K562 (cell line): Measurements from ENCODE around the gene DCST1. TPM values are rescaled to one million over a fixed set of nuclear protein-coding genes. Genes with fewer than 3 reads are reported as not detected.

Experiments
- BHLHE40 ChIP-seq: IDR thresholded peaks from 2 replicates; pipeline ENCODE4 v1.6.1; 2011; ENCODE audit warnings: low read length, improper control_type of control experiment
- DMBX1 ChIP-seq: fragments of 250-450 bp; sonication (Bioruptor Pico); IDR thresholded peaks from 2 replicates; pipeline ENCODE4 v1.8.0; 2022; ENCODE audit warnings: inconsistent platforms, mild to moderate bottlenecking, moderate library complexity, borderline replicate concordance
- KAT8 ChIP-seq: fragments of 450-650 bp; IDR thresholded peaks from 2 replicates; pipeline ENCODE4 v1.6.1; 2016; ENCODE audit warnings: low read depth, mild to moderate bottlenecking
- KDM2B ChIP-seq: fragments of 250-450 bp; sonication (Bioruptor Pico); IDR thresholded peaks from 2 replicates; pipeline ENCODE4 v1.8.0; 2021; ENCODE audit warnings: mild to moderate bottlenecking, moderate library complexity
- MCM2 ChIP-seq: fragments of 450-650 bp; IDR thresholded peaks from 2 replicates; pipeline ENCODE4 v1.6.1; 2017; ENCODE audit warnings: low read depth, mild to moderate bottlenecking
- MEF2D ChIP-seq: conservative IDR thresholded peaks from 2 replicates; pipeline ENCODE4 v1.6.1; 2016; ENCODE audit warnings: low read depth, missing genetic modification characterization, missing compliant biosample characterization
- NFXL1 ChIP-seq: fragments of 450-650 bp; formaldehyde crosslinking; IDR thresholded peaks from 2 replicates; pipeline ENCODE4 v1.4.0; 2021; ENCODE audit warnings: mild to moderate bottlenecking
- PCBP1 ChIP-seq: fragments of 200-400 bp; formaldehyde crosslinking; IDR thresholded peaks from 2 replicates; pipeline ENCODE4 v1.6.1; 2018; ENCODE audit warnings: mild to moderate bottlenecking, low read depth, low read length; ENCODE audit not compliant: poor library complexity, severe bottlenecking
- RBM17 ChIP-seq: fragments of 200-400 bp; formaldehyde crosslinking; IDR thresholded peaks from 2 replicates; pipeline ENCODE4 v1.6.1; 2017; ENCODE audit warnings: low read depth, mild to moderate bottlenecking, low read length, borderline replicate concordance
- SIN3A ChIP-seq, 2 experiments: fragments of 150-350 bp in 1 of 2; IDR thresholded peaks; 2 replicates each; pipeline ENCODE4 v1.6.1; 2011 to 2016; ENCODE audit warnings: borderline replicate concordance in 2 of 2, low read depth in 2 of 2, low read length in 2 of 2, mild to moderate bottlenecking in 2 of 2, moderate library complexity in 2 of 2; ENCODE audit not compliant: control insufficient read depth in 1 of 2
- SIRT6 ChIP-seq: IDR thresholded peaks from one replicate; pipeline ENCODE4 v1.6.1; 2012; ENCODE audit warnings: low read depth, mild to moderate bottlenecking, control low read depth, inconsistent platforms, low read length, moderate library complexity
- SMAD3 ChIP-seq: fragments of 450-650 bp; formaldehyde crosslinking; conservative IDR thresholded peaks from 2 replicates; pipeline ENCODE4 v1.4.0; 2020; ENCODE audit warnings: mild to moderate bottlenecking
- SMC3 ChIP-seq: conservative IDR thresholded peaks from 2 replicates; pipeline ENCODE4 v1.6.1; 2011; ENCODE audit warnings: low read depth, low read length, improper control_type of control experiment; ENCODE audit not compliant: insufficient read depth
- TBP ChIP-seq: optimal IDR thresholded peaks from 2 replicates; pipeline ENCODE3; 2011; ENCODE audit warnings: low read depth, low read length, improper control_type of control experiment
- ZNF431 ChIP-seq: sonication (generic); formaldehyde crosslinking; IDR thresholded peaks from 2 replicates; pipeline ENCODE4 v1.8.0; 2022; ENCODE audit warnings: mild to moderate bottlenecking, missing genetic modification reagents
- polyA plus RNA-seq, 8 experiments: library from polyadenylated mRNA; depleted of rRNA in 4 of 8; stranded (reverse) in 5 of 8; unstranded in 3 of 8; fragments of >200 nt; fragmentation: Nextera tagmentation in 2 of 8; fragmentation: Illumina TruSeq in 1 of 8; extraction: Ambion mirVana in 2 of 8; extraction: Trizol in 1 of 8; gene quantifications; 2 replicates each; pipeline versions ENCODE4 v1.2.1 to v1.2.3, GENCODE V29; 2011 to 2014; ENCODE audit warnings: inconsistent platforms in 1 of 8, missing spikeins in 1 of 8
- total RNA-seq, 7 experiments: library from RNA; depleted of rRNA in 6 of 7; stranded (reverse); fragments of >200 nt in 6 of 7; fragmentation: Illumina TruSeq in 2 of 7; extraction: Trizol in 2 of 7; gene quantifications; 2 replicates each; pipeline versions ENCODE4 v1.2.1 to v1.2.3, GENCODE V29; 2011 to 2021; ENCODE audit warnings: low replicate concordance in 1 of 7
- TF ChIP-seq, protein P1 (sequence below): fragments of 450-650 bp; IDR thresholded peaks from 2 replicates; pipeline ENCODE4 v1.6.1; 2017; ENCODE audit warnings: antibody characterized with exemption
- TF ChIP-seq, protein P2 (sequence below): fragments of 450-650 bp; IDR thresholded peaks from 2 replicates; pipeline ENCODE4 v1.6.1; 2017; ENCODE audit warnings: antibody characterized with exemption, mild to moderate bottlenecking
- TF ChIP-seq, protein P3 (sequence below): fragments of 450-650 bp; IDR thresholded peaks from 2 replicates; pipeline ENCODE4 v1.6.1; 2016; ENCODE audit warnings: antibody characterized with exemption
- TF ChIP-seq, protein P4 (sequence below): fragments of 450-650 bp; IDR thresholded peaks from one replicate; pipeline ENCODE4 v1.6.1; 2018; ENCODE audit warnings: mild to moderate bottlenecking, moderate library complexity; ENCODE audit not compliant: partially characterized antibody

The DCST1 gene
- total and polyA plus RNA-seq, 9 of the 15 experiments (the other 6 are each of a cell fraction or from before 2014, with no cell fraction given): not detected

DNA sequence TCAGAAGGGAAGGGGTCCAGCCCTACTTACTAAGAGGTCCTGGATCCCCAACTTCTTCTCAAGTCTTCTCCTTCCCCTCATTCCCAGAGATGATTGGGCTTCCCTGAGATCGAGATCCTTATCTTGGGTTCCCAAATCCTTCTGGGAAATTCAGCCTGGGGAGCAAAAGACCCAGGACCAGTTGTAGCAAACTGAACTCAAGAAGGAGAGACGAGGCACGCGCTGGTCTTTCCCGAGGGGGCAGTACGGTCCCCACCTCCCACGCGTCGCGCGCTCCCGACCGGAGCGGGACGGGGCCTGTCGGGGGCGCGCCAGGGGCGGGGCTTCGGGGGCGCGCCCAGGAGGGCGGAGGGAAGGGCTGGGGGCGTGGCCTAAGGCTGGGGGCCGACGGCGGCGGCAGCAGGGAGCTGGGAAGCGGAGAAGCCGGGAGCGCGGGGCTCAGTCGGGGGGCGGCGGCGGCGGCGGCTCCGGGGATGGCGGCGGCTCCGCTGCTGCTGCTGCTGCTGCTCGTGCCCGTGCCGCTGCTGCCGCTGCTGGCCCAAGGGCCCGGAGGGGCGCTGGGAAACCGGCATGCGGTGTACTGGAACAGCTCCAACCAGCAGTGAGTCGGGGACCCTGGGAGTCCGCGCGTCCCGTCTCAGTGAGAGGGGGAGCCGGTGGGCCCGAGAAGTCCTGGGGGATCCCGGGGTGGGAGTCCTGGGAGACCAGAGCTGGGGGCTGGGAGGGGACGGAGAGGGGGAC lies 45.0 kb downstream of the DCST1 start, which contains the start of gene EFNA3 (continued):
- 0 out of 4 replicates have a peak, but pooled peaks of 1 of the 2 experiments have one; percentile 38 for TF ChIP-seq SIN3A (IDR thresholded peaks at IDR 0.05; ENCODE audit: borderline replicate concordance in 2 of 2, control insufficient read depth in 1 of 2, low read depth in 2 of 2, low read length in 2 of 2)
- no peak for TF ChIP-seq MEF2D (tag)
- TF ChIP-seq MCM2: no peak
- TF ChIP-seq SMAD3 (CRISPR knock-in tag): no peak
- TF ChIP-seq KDM2B (CRISPR knock-in tag): no peak; the same call in 1 of the 2 replicates
- no peak for TF ChIP-seq KAT8
- TF ChIP-seq TBP: no peak
- TF ChIP-seq, protein P1, sequence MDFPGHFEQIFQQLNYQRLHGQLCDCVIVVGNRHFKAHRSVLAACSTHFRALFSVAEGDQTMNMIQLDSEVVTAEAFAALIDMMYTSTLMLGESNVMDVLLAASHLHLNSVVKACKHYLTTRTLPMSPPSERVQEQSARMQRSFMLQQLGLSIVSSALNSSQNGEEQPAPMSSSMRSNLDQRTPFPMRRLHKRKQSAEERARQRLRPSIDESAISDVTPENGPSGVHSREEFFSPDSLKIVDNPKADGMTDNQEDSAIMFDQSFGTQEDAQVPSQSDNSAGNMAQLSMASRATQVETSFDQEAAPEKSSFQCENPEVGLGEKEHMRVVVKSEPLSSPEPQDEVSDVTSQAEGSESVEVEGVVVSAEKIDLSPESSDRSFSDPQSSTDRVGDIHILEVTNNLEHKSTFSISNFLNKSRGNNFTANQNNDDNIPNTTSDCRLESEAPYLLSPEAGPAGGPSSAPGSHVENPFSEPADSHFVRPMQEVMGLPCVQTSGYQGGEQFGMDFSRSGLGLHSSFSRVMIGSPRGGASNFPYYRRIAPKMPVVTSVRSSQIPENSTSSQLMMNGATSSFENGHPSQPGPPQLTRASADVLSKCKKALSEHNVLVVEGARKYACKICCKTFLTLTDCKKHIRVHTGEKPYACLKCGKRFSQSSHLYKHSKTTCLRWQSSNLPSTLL: no peak
- TF ChIP-seq SIRT6: no peak
- TF ChIP-seq, protein P2, sequence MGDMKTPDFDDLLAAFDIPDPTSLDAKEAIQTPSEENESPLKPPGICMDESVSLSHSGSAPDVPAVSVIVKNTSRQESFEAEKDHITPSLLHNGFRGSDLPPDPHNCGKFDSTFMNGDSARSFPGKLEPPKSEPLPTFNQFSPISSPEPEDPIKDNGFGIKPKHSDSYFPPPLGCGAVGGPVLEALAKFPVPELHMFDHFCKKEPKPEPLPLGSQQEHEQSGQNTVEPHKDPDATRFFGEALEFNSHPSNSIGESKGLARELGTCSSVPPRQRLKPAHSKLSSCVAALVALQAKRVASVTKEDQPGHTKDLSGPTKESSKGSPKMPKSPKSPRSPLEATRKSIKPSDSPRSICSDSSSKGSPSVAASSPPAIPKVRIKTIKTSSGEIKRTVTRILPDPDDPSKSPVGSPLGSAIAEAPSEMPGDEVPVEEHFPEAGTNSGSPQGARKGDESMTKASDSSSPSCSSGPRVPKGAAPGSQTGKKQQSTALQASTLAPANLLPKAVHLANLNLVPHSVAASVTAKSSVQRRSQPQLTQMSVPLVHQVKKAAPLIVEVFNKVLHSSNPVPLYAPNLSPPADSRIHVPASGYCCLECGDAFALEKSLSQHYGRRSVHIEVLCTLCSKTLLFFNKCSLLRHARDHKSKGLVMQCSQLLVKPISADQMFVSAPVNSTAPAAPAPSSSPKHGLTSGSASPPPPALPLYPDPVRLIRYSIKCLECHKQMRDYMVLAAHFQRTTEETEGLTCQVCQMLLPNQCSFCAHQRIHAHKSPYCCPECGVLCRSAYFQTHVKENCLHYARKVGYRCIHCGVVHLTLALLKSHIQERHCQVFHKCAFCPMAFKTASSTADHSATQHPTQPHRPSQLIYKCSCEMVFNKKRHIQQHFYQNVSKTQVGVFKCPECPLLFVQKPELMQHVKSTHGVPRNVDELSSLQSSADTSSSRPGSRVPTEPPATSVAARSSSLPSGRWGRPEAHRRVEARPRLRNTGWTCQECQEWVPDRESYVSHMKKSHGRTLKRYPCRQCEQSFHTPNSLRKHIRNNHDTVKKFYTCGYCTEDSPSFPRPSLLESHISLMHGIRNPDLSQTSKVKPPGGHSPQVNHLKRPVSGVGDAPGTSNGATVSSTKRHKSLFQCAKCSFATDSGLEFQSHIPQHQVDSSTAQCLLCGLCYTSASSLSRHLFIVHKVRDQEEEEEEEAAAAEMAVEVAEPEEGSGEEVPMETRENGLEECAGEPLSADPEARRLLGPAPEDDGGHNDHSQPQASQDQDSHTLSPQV: no peak
- no peak for TF ChIP-seq NFXL1 (CRISPR knock-in tag)
- TF ChIP-seq PCBP1: no peak
- TF ChIP-seq, protein P3, sequence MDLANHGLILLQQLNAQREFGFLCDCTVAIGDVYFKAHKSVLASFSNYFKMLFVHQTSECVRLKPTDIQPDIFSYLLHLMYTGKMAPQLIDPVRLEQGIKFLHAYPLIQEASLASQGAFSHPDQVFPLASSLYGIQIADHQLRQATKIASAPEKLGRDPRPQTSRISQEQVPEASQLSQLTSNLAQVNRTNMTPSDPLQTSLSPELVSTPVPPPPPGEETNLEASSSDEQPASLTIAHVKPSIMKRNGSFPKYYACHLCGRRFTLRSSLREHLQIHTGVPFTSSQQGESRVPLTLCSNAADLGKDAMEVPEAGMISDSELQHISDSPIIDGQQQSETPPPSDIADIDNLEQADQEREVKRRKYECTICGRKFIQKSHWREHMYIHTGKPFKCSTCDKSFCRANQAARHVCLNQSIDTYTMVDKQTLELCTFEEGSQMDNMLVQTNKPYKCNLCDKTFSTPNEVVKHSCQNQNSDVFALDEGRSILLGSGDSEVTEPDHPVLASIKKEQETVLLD: no peak
- TF ChIP-seq SMC3: no peak
- TF ChIP-seq BHLHE40: no peak
- TF ChIP-seq RBM17: no peak
- TF ChIP-seq, protein P4, sequence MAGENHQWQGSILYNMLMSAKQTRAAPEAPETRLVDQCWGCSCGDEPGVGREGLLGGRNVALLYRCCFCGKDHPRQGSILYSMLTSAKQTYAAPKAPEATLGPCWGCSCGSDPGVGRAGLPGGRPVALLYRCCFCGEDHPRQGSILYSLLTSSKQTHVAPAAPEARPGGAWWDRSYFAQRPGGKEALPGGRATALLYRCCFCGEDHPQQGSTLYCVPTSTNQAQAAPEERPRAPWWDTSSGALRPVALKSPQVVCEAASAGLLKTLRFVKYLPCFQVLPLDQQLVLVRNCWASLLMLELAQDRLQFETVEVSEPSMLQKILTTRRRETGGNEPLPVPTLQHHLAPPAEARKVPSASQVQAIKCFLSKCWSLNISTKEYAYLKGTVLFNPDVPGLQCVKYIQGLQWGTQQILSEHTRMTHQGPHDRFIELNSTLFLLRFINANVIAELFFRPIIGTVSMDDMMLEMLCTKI: no peak
- peak; percentile 75 for TF ChIP-seq ZNF431 (CRISPR knock-in tag)
- peak; percentile 51; the same call in 1 of the 2 replicates for TF ChIP-seq DMBX1
